NCI-H187 (cell line): Measurements from ENCODE around the gene LYG1.
"Not testable (repeated sequence)": the region's sequence is repeated elsewhere in the genome, so short reads cannot be mapped to it uniquely, and the experiment has no call there.

Experiments used
- DNase-seq, 2 experiments: peaks; one replicate each; lab custom pipeline; 2025; lab: John Stamatoyannopoulos, UW

Gene LYG1

GRCh38 chr2:99301097-99301496 lies at the start of gene LYG1:
Gene LYG1, minus strand, starts transcription at chr2:99301197. Its CDS starts 5,527 bp downstream, at chr2:99295670.
- not testable (repeated sequence) for DNase-seq

GRCh38 chr2:99350194-99350593 lies 49.2 kb upstream of the LYG1 start:
- no peak for DNase-seq

GRCh38 chr2:99348173-99348572 lies 47.2 kb upstream of the LYG1 start:
- no peak for DNase-seq

GRCh38 chr2:99346218-99346617 lies 45.2 kb upstream of the LYG1 start:
- no peak for DNase-seq

- not testable (repeated sequence) for DNase-seq
Measured at GRCh38 chr2:99345446-99345845, 44.4 kb upstream of the LYG1 start.

GRCh38 chr2:99342536-99342935 lies 41.5 kb upstream of the LYG1 start:
- no peak for DNase-seq

GRCh38 chr2:99340669-99341236 lies 39.8 kb upstream of the LYG1 start:
- DNase-seq: no peak

GRCh38 chr2:99338029-99338585 lies 37.1 kb upstream of the LYG1 start:
- no peak for DNase-seq

- peak; percentile 79 to 92 for DNase-seq
Measured at GRCh38 chr2:99337113-99338028, 36.4 kb upstream of the LYG1 start, which contains the start of gene EIF5B. Gene EIF5B, plus strand, starts transcription at chr2:99337389. Its CDS starts 166 bp downstream, at chr2:99337555.

- no peak for DNase-seq
Measured at GRCh38 chr2:99336804-99337112, 35.8 kb upstream of the LYG1 start.

- peak; percentile 96 to 97 for DNase-seq
Measured at GRCh38 chr2:99335911-99336803, 35.2 kb upstream of the LYG1 start, which contains the start of gene TXNDC9. Gene TXNDC9, minus strand, starts transcription at chr2:99336333. Its CDS starts 3,123 bp downstream, at chr2:99333210.

- DNase-seq: no peak
Measured at GRCh38 chr2:99325384-99325783, 24.4 kb upstream of the LYG1 start.

GRCh38 chr2:99317873-99318200 lies 16.8 kb upstream of the LYG1 start:
- DNase-seq: not testable (repeated sequence)

GRCh38 chr2:99317161-99317872 lies 16.3 kb upstream of the LYG1 start:
- DNase-seq: no peak

GRCh38 chr2:99299580-99299979 lies 1.4 kb downstream of the LYG1 start:
- no peak for DNase-seq

GRCh38 chr2:99297994-99298393 lies 3.0 kb downstream of the LYG1 start:
- no peak for DNase-seq

- no peak for DNase-seq
Measured at GRCh38 chr2:99285526-99285925, 15.5 kb downstream of the LYG1 start.

GRCh38 chr2:99279969-99280695 lies 20.9 kb downstream of the LYG1 start:
- DNase-seq: no peak

- DNase-seq: no peak
Measured at GRCh38 chr2:99278793-99279291, 22.2 kb downstream of the LYG1 start.

- not testable (repeated sequence) for DNase-seq
Measured at GRCh38 chr2:99278195-99278765, 22.7 kb downstream of the LYG1 start.
